Limb (tissue), 2 donors: ENCODE data around the gene MOCS3.

Experiments
- DNase-seq, 2 donors: peaks; one replicate each; pipeline ENCODE4 v3.0.0-alpha.2; 2016; ENCODE audit errors: extremely low spot score in 2 of 2

MOCS3 gene

DNA sequence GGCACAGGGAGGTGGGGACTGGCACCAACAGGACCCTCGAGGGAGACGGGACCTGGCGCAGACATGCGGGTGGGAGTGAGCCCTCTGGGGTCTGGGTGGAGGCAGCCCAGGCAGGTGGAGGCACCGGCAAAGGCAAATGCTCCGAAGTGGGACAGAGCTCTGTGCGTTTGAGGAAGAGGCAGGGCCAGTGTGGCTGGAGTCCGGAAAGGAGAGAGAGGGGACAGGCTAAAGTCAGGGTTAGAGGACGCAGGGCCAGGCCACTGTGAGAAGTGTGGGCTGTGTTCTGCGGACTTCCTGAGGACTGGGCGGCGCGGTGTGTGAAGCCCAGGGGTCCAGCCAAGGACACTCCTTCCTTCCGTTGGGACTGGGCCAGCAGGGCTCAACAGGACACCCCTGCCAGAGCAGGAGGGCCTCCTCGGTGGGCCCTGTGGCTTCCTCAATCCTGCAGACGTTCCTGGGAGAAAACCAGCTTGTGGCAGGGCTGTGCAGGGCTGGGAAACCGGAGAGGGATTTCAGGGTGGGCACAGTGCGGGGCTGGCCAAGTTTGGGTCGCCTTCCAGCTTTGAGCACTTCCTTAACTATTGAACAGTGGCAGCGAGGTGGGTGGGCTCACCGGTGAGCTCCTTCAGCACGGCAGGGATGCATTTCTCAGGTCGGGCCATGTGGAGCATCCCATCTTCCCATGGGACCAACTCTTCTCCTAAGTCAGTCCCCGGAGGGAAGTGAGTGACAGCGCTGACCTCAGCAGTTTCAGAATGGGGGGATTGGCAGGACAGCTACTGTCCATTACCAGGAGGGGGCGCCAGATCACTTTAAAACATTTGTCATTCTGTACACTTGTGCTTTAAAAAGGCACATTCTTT is 22.5 kb downstream of the MOCS3 start:
- peak; percentile 70 to 77 for DNase-seq

GRCh38 chr20:50981714-50982048 is 23.1 kb downstream of the MOCS3 start:
- no peak for DNase-seq

- peak in 1 of 2 donors; percentile 48 for DNase-seq
Observed at GRCh38 chr20:50982363-50982762, 23.7 kb downstream of the MOCS3 start.

DNA sequence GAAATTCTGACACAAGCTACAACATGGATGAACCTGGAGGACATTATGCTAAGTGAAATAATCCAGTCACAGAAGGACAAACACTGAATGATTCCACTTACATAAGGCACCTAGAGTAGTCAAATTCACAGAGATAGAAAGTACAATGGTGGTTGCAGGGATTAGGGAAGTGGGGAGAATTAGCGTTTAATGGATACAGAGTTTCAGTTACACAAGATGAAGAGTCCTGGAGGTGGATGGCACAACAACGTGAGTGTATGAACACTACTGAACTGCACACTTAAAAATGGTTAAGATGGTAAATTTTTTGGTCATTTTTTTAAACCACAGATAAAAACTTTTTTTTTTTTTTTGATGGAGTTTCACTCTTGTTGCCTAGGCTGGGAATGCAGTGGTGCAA is 24.7 kb downstream of the MOCS3 start:
- DNase-seq: no peak

- peak; percentile 77 to 88 for DNase-seq
Observed at GRCh38 chr20:50987493-50988210, 29.0 kb downstream of the MOCS3 start.

GRCh38 chr20:50991076-50991475 is 32.5 kb downstream of the MOCS3 start:
- DNase-seq: no peak

GRCh38 chr20:50992336-50992732 is 33.7 kb downstream of the MOCS3 start:
- DNase-seq: no peak

GRCh38 chr20:50992733-50993457 is 34.3 kb downstream of the MOCS3 start:
- DNase-seq: peak in 1 of 2 donors; percentile 25

DNA sequence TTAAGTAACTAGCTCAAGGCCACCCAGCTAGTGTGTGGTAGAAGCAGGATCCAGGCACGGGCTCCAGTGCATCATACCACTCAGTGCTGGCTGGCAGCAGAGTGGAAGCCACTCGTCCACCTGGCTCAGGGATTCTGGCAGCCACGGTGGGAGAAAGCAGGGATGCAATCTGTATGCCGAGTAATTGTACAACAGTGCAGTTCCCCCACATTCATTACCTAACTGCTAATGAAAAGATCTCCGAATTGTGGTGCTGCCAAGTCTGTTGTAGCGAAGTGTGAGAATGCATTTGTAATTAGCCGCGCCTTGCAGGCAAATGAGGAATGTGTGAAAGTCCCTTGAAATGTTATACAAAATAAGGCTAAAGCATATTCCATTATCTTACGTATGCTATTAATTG is 35.3 kb downstream of the MOCS3 start:
- DNase-seq: no peak

DNA sequence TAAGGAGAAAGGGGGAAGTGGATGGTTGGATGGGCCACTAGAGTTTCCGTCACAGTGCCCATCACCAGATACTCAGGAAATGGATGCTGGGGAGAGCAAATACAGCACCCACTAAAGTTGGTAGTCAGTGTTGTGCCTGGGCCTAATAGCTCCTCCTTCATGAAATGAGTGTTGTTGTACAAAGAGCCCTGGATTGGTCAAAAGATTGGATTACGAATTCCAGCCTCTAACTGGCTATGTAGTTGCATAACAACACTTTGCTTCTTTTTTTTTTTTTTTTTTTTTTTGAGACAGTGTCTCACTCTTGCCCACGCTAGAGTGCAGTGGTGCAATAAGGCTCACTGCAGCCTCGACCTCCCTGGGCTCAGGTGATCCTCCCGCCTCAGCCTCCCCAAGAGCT is 36.9 kb downstream of the MOCS3 start:
- no peak for DNase-seq

DNA sequence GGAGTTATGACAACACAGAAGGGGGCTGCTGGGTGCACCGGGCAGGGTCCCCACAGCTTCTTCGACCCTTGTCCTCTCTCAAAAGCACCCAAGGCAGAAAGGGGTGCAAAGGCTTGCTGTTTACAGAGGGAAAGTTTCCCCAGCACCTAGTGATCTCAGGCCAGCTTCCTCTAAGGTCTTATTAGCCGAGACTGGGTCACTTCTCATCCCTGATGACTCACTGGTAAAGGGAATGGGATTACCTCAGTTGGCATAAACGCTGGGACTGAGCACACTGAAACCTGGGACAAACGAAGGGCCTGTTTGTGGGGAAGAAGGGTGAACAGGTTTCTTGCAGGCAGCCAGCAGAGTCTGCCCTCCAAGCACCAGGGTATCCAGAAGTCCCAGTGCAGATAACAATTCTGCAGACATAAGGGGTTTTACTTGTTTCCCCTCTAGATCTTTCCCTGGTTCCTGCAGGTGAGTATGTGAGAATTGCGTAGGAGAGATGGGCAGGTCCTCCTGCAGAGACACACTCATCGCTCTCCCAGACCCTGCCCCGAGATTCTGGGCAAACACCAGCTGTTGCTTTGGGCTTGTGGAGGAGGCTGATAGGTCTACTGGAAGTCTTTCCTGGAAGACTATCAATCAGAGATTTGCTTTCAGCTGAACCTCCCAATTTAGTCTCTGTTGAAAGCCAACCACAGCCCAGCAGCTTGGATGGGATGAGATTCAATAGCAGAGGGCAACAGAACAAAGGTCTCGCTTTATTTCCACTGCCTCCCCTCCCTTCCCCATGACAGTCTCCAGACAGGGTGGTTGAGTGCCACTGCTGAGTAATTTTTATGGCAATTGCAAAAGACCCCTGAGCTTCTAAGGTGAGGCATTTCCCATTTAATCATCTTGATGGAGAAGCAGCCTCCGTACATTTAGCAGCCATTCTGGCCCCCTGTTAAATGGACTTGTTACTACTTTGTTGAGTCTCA is 38.6 kb downstream of the MOCS3 start:
- no peak for DNase-seq

- DNase-seq: no peak
Observed at GRCh38 chr20:50999355-50999754, 40.7 kb downstream of the MOCS3 start.

DNA sequence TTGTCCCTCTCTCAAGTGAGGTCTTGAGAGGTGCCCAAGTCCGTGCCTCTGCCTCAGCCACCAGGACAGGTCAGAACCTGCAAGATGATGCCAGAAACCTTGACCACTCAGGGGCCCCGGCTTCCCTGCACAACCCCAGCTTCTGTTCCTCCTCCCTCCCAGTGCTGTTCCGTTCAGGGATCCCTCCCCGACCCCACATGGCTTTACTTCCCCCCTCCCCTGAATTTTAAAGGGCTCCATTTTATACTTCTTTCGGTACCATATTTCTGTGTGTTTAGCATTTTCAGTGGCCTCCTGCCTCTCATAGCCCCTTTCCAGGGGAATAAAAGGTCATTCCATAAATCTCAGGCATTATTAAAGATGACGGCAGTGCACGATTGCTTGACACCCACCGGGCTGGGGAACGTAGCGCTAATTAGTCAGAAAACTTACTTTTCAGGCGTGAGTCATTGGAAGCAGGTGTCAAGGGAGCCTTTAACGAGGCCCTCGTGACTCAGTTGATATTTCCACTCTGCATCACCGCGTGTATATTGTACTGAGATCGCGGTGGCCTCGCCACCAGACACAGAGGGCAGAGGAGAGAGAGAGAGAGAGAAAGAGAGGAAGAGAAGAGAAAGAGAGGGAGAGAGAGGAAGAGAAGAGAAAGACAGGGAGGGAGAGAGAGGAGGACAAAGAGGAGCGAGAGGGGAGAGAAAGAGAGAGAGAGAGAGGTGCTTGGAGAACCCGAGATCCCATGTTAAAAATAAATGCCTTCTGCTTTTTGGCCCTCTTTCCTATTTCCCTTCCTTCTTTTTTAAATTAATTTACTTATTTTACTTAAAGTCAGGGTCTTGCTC is 43.0 kb downstream of the MOCS3 start:
- no peak for DNase-seq

DNA sequence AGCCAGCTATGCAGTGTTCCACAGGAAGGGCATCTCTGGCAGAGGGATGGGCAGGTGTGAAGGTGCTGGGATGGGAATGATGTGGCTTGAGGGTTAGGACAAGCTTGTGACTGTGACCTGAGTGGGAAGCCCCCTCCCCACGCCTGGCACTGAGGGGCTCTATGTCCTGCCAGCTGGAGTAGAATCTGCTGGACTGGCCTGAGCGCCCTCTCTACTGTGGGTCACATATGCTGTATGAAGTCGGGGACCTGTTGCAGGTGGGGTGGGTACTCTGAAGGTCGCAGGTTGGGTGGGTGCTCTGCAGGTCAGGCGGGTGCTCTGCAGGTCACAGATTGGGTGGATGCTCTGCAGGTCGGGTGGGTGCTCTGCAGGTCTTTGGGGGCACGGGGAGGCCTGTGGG is 44.0 kb downstream of the MOCS3 start:
- no peak for DNase-seq

DNA sequence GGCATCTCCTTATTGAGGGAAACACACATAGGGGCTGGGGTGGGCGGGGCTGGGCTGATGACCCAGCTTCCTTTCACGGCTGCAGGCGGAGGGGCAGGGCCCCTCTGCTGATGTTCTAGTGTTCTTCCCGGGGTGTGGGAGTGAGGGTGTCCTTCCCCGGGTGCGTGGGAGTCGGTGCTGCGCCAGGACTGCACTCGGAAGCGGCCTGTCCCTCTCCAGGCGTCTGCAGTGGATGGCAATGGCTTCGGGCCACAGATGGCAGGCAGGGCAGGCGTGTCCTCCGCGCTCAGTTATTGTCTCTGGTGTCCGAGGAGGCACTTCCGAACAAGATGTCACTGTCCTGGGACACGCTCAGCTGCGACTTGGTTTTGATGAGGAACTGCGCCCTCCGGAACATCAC is 45.1 kb downstream of the MOCS3 start:
- no peak for DNase-seq

GRCh38 chr20:51004305-51004727 is 45.7 kb downstream of the MOCS3 start:
- DNase-seq: no peak

DNA sequence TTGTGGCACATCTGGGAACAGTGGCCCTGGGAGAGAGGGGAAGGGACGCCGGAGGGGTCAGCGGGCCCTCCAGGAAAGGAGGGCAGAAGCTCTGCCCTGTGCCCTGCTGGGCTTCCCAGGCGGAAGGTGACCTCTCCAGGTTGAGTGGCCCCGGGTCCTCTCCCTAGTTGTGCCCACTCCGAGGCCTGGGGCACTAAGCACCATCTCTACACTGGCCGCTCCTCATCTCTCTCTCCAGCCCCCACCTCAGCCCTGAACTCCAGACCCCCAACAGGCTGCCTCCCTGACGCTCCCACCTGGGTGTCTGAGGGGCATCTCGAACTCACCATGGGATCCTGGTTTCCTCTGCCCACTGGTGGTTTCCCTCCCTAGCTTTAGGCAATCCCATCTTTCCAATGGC is 46.2 kb downstream of the MOCS3 start:
- DNase-seq: no peak

- DNase-seq: no peak
Observed at GRCh38 chr20:51005214-51005613, 46.6 kb downstream of the MOCS3 start.

DNA sequence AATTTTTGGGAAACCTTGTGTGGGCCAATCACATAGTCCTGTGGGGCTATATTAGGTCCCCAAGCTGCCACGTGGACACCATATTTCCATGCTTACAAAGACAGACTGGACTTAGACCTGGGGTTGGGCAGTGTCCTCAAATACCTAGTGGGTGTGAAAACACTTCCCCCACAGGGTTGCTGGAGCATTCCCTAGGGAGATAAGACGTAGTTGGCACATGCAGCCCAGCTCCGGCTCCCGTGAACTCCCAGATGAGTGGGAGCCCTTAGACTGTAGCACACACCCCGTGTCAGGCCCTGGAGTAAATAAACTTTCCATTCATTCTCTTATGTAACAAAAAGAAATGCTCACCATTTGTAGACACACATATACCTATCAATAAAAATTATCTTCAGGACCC is 50.1 kb downstream of the MOCS3 start:
- DNase-seq: no peak
